HG03045 (cell line): ENCODE data around the gene ABCC10.
"Not testable (repeated sequence)": the region's sequence is repeated elsewhere in the genome, so short reads cannot be mapped to it uniquely, and the experiment has no call there.

Source experiments
- ATAC-seq: cut with Tn5 transposase; IDR thresholded peaks from one replicate; pipeline ENCODE4 v1.9.1; 2021; ENCODE audit warnings: mild to moderate bottlenecking, moderate library complexity; ENCODE audit not compliant: unreplicated experiment

Gene ABCC10

GRCh38 chr6:43427406-43428111 lies at the start of gene ABCC10:
Gene ABCC10, plus strand, starts transcription at chr6:43427541. Its CDS starts 438 bp downstream, at chr6:43427979.
- peak; percentile 92 for ATAC-seq

- ATAC-seq: no peak
Measured at GRCh38 chr6:43377710-43378229, 49.6 kb upstream of the ABCC10 start.

GRCh38 chr6:43378631-43379030 lies 48.7 kb upstream of the ABCC10 start:
- no peak for ATAC-seq

GRCh38 chr6:43380858-43381257 lies 46.5 kb upstream of the ABCC10 start:
- not testable (repeated sequence) for ATAC-seq

- ATAC-seq: peak; percentile 15
Measured at GRCh38 chr6:43383021-43383667, 44.2 kb upstream of the ABCC10 start.

- no peak for ATAC-seq
Measured at GRCh38 chr6:43386492-43386891, 40.8 kb upstream of the ABCC10 start.

- ATAC-seq: no peak
Measured at GRCh38 chr6:43389730-43390295, 37.5 kb upstream of the ABCC10 start.

- ATAC-seq: not testable (repeated sequence)
Measured at GRCh38 chr6:43390753-43391439, 36.4 kb upstream of the ABCC10 start.

- ATAC-seq: no peak
Measured at GRCh38 chr6:43391440-43392031, 35.8 kb upstream of the ABCC10 start.

GRCh38 chr6:43393133-43393532 lies 34.2 kb upstream of the ABCC10 start:
- ATAC-seq: not testable (repeated sequence)

- ATAC-seq: no peak
Measured at GRCh38 chr6:43393602-43394001, 33.7 kb upstream of the ABCC10 start.

- no peak for ATAC-seq
Measured at GRCh38 chr6:43394982-43395381, 32.4 kb upstream of the ABCC10 start.

GRCh38 chr6:43395776-43396175 lies 31.6 kb upstream of the ABCC10 start:
- ATAC-seq: no peak

GRCh38 chr6:43396408-43397149 lies 30.8 kb upstream of the ABCC10 start:
- no peak for ATAC-seq

GRCh38 chr6:43399932-43400487 lies 27.3 kb upstream of the ABCC10 start:
- ATAC-seq: no peak

- ATAC-seq: no peak
Measured at GRCh38 chr6:43401730-43402129, 25.6 kb upstream of the ABCC10 start.

GRCh38 chr6:43402820-43403219 lies 24.5 kb upstream of the ABCC10 start:
- ATAC-seq: no peak

GRCh38 chr6:43405354-43405753 lies 22.0 kb upstream of the ABCC10 start:
- ATAC-seq: no peak

- no peak for ATAC-seq
Measured at GRCh38 chr6:43407296-43407695, 20.0 kb upstream of the ABCC10 start.

GRCh38 chr6:43408259-43408658 lies 19.1 kb upstream of the ABCC10 start:
- ATAC-seq: no peak
